ENCODE data around the gene PRPF38A. TPM values are rescaled to one million over a fixed set of nuclear protein-coding genes. Genes with fewer than 3 reads are reported as not detected.

Gene PRPF38A
- total and polyA plus RNA-seq, 2 of the 4 experiments (the other 2 are of a cell fraction): 19.0 to 23.5 TPM

DNA sequence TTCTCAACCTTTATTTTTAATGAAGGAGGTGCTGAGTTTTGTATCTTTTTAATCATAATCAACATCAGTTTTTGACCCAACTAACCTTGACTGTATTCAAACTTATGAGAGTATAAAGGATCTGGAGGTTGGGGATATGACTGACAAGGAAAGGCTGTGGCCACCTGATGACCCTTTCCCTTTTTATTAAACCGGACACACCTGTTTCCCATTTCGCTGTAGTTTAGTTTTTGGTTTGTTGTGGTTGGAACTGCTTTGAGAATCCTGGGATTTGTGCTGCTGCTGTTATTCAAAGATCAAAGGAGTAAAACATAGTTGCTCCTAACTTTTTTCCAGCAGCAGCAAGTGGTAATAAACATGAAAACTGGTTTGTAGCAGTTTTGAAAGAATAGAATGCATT lies 12.4 kb downstream of the PRPF38A start:
- in situ Hi-C loops (cut with MboI; ENCODE audit: low sequenced_read_pairs): no loop called here
- ChIA-PET POLR2A (ENCODE audit: unreplicated experiment) (no interaction called here), CTCF (no interaction called here)
- H3K9me1 ChIP-seq (ENCODE audit: insufficient read depth, low read length): no peaks in the 10 kb centered on the region
- H3K9me3 ChIP-seq (ENCODE audit: control insufficient read depth, insufficient read depth, low read length): no peaks in the 10 kb centered on the region
- no peak for DNase-seq
- no peak overlapping the region for H3K27ac ChIP-seq (ENCODE audit: insufficient read depth, low read length)
- H4K5ac ChIP-seq (ENCODE audit: low read depth, low read length): no peak overlapping the region
- H3K36me3 ChIP-seq (ENCODE audit: control insufficient read depth, insufficient read depth, low read length): peaks cover 46% of the 10 kb centered on the region
- H3K9ac ChIP-seq (ENCODE audit: low read depth, low read length): no peak overlapping the region
- H2BK5ac ChIP-seq (ENCODE audit: low read depth, low read length, poor library complexity, severe bottlenecking): no peak overlapping the region
- no peak overlapping the region for H3K14ac ChIP-seq (replicated peaks; ENCODE audit: low read depth, low read length)
- no peak overlapping the region for H2BK20ac ChIP-seq (ENCODE audit: low read depth, low read length)
- H3K27me3 ChIP-seq (ENCODE audit: control insufficient read depth, insufficient read depth, low read length): no peaks in the 10 kb centered on the region
- WGBS, 2 experiments (ENCODE audit: extremely low coverage in 2 of 2, insufficient read length in 1 of 2): no CpG with 5 or more reads among the region's 2 CpGs
- intact Hi-C loops (cut with micrococcal nuclease): no loop called here
- H2BK15ac ChIP-seq (ENCODE audit: low read depth, low read length): no peak overlapping the region
- dilution Hi-C loops (cut with HindIII; ENCODE audit: low sequenced_read_pairs, unreplicated experiment): no loop called here
- H2AK5ac ChIP-seq (ENCODE audit: low read depth, low read length): no peak overlapping the region
- BruUV-seq (replicated peaks): no TSS peak
- no peak overlapping the region for H3K4me2 ChIP-seq (ENCODE audit: low read depth, low read length)
- TF ChIP-seq NFE2L2 (IDR thresholded peaks at IDR 0.05; ENCODE audit: low read depth, low read length): no peak
- no peak for TF ChIP-seq BHLHE40 (IDR thresholded peaks at IDR 0.05; ENCODE audit: low read depth, low read length)
- no peak for TF ChIP-seq RAD21 (IDR thresholded peaks at IDR 0.05; ENCODE audit: low read length)
- TF ChIP-seq SMC3 (IDR thresholded peaks at IDR 0.05; ENCODE audit: low read depth, low read length): no peak
- no peak for TF ChIP-seq MAFK (IDR thresholded peaks at IDR 0.05; ENCODE audit: low read depth, low read length)
- TF ChIP-seq, protein P1, sequence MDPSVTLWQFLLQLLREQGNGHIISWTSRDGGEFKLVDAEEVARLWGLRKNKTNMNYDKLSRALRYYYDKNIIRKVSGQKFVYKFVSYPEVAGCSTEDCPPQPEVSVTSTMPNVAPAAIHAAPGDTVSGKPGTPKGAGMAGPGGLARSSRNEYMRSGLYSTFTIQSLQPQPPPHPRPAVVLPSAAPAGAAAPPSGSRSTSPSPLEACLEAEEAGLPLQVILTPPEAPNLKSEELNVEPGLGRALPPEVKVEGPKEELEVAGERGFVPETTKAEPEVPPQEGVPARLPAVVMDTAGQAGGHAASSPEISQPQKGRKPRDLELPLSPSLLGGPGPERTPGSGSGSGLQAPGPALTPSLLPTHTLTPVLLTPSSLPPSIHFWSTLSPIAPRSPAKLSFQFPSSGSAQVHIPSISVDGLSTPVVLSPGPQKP (IDR thresholded peaks at IDR 0.05; ENCODE audit: borderline replicate concordance, low read depth, low read length): no peak
- no peak for TF ChIP-seq RCOR1 (IDR thresholded peaks at IDR 0.05; ENCODE audit: insufficient replicate concordance, low read length)
- TF ChIP-seq CEBPB (IDR thresholded peaks at IDR 0.05; ENCODE audit: low read depth, low read length): no peak
- TF ChIP-seq MXI1 (IDR thresholded peaks at IDR 0.05; ENCODE audit: borderline replicate concordance, low read depth, low read length): no peak
- no peak for TF ChIP-seq RFX5 (IDR thresholded peaks at IDR 0.05; ENCODE audit: low read depth, low read length)
- TF ChIP-seq, protein P2, sequence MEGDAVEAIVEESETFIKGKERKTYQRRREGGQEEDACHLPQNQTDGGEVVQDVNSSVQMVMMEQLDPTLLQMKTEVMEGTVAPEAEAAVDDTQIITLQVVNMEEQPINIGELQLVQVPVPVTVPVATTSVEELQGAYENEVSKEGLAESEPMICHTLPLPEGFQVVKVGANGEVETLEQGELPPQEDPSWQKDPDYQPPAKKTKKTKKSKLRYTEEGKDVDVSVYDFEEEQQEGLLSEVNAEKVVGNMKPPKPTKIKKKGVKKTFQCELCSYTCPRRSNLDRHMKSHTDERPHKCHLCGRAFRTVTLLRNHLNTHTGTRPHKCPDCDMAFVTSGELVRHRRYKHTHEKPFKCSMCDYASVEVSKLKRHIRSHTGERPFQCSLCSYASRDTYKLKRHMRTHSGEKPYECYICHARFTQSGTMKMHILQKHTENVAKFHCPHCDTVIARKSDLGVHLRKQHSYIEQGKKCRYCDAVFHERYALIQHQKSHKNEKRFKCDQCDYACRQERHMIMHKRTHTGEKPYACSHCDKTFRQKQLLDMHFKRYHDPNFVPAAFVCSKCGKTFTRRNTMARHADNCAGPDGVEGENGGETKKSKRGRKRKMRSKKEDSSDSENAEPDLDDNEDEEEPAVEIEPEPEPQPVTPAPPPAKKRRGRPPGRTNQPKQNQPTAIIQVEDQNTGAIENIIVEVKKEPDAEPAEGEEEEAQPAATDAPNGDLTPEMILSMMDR (conservative IDR thresholded peaks at IDR 0.05; ENCODE audit: low read depth, low read length): no peak
- H2AFZ ChIP-seq (replicated peaks; ENCODE audit: low read length, poor library complexity): no peak overlapping the region
- no peak overlapping the region for H3K4ac ChIP-seq (ENCODE audit: low read depth, low read length)
- H4K91ac ChIP-seq (ENCODE audit: insufficient read depth, low read depth, low read length): no peak overlapping the region
- H3K4me1 ChIP-seq (ENCODE audit: control insufficient read depth, insufficient read depth, low read length): no peaks in the 10 kb centered on the region
- ATAC-seq (ENCODE audit: low read depth): no peak
- H2BK120ac ChIP-seq (ENCODE audit: low read depth, low read length): no peak overlapping the region
- no peak overlapping the region for H3K56ac ChIP-seq (ENCODE audit: extremely low read depth, insufficient read depth, low read length)
- no peak overlapping the region for H2AK9ac ChIP-seq (replicated peaks; ENCODE audit: low read depth, low read length, poor library complexity)
- peaks cover 4 to 7% of the 10 kb centered on the region in 2 experiments; a peak in 1 of 4 replicates for H3K79me1 ChIP-seq (ENCODE audit: low read depth in 1 of 2, low read length in 2 of 2)
- H3K23ac ChIP-seq (ENCODE audit: low read depth, low read length): no peak overlapping the region
- no peak overlapping the region for H3K4me3 ChIP-seq (ENCODE audit: insufficient read depth, low read depth, low read length)
- H4K20me1 ChIP-seq (ENCODE audit: insufficient read depth, low read length): no peaks in the 10 kb centered on the region
- no peak overlapping the region for H3K18ac ChIP-seq (ENCODE audit: low read depth, low read length)
- H4K8ac ChIP-seq (ENCODE audit: low read depth in 2 of 2, low read length in 2 of 2): no peak overlapping the region
